C4-2B (cell line): ENCODE data around the gene PRKAG2.

Experiments
- ZFX ChIP-seq: fragments of 450-650 bp; IDR thresholded peaks from 2 replicates; pipeline ENCODE4 v1.6.1; 2017
- TF ChIP-seq, protein P1 (sequence below): fragments of 450-650 bp; conservative IDR thresholded peaks from 2 replicates; pipeline ENCODE4 v1.5.1; 2017; ENCODE audit warnings: mild to moderate bottlenecking

DNA sequence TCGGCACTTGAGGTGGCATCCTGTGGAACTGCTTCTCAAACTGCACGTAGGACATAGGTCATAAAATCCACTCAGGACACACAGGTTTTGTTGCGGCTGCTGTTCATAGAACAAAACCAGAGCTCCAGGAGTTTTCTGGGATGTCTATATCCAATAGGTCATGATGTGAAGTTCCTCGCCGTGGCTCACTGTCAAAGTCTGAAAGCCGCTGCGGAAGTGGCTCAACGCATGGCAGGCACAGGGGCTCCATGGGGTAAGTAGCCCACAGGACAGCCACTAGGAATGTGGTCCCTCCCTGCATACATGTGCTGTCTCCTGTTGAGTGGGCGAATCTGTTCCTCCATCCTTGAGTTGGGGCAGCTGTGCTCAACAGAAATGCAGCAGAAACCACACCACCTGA is 72.2 kb downstream of the PRKAG2 start:
- TF ChIP-seq, protein P1, sequence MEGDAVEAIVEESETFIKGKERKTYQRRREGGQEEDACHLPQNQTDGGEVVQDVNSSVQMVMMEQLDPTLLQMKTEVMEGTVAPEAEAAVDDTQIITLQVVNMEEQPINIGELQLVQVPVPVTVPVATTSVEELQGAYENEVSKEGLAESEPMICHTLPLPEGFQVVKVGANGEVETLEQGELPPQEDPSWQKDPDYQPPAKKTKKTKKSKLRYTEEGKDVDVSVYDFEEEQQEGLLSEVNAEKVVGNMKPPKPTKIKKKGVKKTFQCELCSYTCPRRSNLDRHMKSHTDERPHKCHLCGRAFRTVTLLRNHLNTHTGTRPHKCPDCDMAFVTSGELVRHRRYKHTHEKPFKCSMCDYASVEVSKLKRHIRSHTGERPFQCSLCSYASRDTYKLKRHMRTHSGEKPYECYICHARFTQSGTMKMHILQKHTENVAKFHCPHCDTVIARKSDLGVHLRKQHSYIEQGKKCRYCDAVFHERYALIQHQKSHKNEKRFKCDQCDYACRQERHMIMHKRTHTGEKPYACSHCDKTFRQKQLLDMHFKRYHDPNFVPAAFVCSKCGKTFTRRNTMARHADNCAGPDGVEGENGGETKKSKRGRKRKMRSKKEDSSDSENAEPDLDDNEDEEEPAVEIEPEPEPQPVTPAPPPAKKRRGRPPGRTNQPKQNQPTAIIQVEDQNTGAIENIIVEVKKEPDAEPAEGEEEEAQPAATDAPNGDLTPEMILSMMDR: no peak
- TF ChIP-seq ZFX: no peak
